Upper lobe of right lung (tissue), 1 donor: Measurements from ENCODE around the gene ZCCHC24. TPM values are rescaled to one million over a fixed set of nuclear protein-coding genes. Genes with fewer than 3 reads are reported as not detected.

Source experiments
- ATAC-seq: fragments of 200-7000 bp; cut with Tn5 transposase; one replicate; pipeline ENCODE4 v1.9.1; 2020; ENCODE audit warnings: mild to moderate bottlenecking, moderate library complexity
- DNase-seq: peaks from one replicate; pipeline ENCODE4 v3.0.0-alpha.2; 2020
- H3K27ac ChIP-seq: fragments of 200-600 bp; one replicate; pipeline ENCODE4 v1.8.0; 2022
- H3K27me3 ChIP-seq: fragments of 200-600 bp; one replicate; pipeline ENCODE4 v1.8.0; 2022; ENCODE audit warnings: mild to moderate bottlenecking
- H3K36me3 ChIP-seq: fragments of 200-600 bp; one replicate; pipeline ENCODE4 v1.8.0; 2022
- H3K4me1 ChIP-seq: fragments of 200-600 bp; one replicate; pipeline ENCODE4 v1.8.0; 2022
- H3K4me3 ChIP-seq: fragments of 200-600 bp; one replicate; pipeline ENCODE4 v1.8.0; 2022; ENCODE audit warnings: mild to moderate bottlenecking
- H3K9me3 ChIP-seq: fragments of 200-600 bp; one replicate; pipeline ENCODE4 v1.8.0; 2022
- CTCF ChIP-seq: fragments of 200-600 bp; IDR thresholded peaks from one replicate; pipeline ENCODE4 v1.8.0; 2022; ENCODE audit warnings: antibody characterized with exemption
- intact Hi-C: fragments of 100-400 bp; cut with DNase I; formaldehyde crosslinking; loops from one replicate; pipeline ENCODE4 v1.11.0; 2022
- total RNA-seq: library from RNA; stranded (reverse); fragmentation: NEBNext Ultra II Directional; extraction: Animal tissue kit (Norgen Biotek cat#: 25700); gene quantifications from one replicate; pipeline ENCODE4 v1.2.1, GENCODE V29; 2021
- donor health status: DM: no; HTN: yes; CAD: no; lungs with severe emphysema.

The ZCCHC24 gene
- total RNA-seq, 1 donor from 2014 or later = 32.4 TPM

GRCh38 chr10:79403441-79404230 lies 41.8 kb downstream of the ZCCHC24 start:
- no peak overlapping the region for H3K4me3 ChIP-seq
- ATAC-seq = no peak
- H3K36me3 ChIP-seq = no peaks in the 10 kb centered on the region
- H3K27me3 ChIP-seq = no peaks in the 10 kb centered on the region
- peak overlapping the region; percentile 83 for H3K27ac ChIP-seq
- H3K9me3 ChIP-seq = no peaks in the 10 kb centered on the region
- intact Hi-C loops = no loop called here
- peaks cover 83% of the 10 kb centered on the region for H3K4me1 ChIP-seq
- DNase-seq = peak; percentile 65
- no peak for TF ChIP-seq CTCF

GRCh38 chr10:79402951-79403350 lies 42.5 kb downstream of the ZCCHC24 start:
- ATAC-seq = no peak
- Histone ChIP-seq H3K4me1 (peaks cover 86% of the 10 kb centered on the region), H3K27ac (peak overlapping the region; percentile 83), H3K9me3 (no peaks in the 10 kb centered on the region), H3K4me3 (no peak overlapping the region), H3K36me3 (no peaks in the 10 kb centered on the region), H3K27me3 (no peaks in the 10 kb centered on the region)
- no peak for TF ChIP-seq CTCF
- no peak for DNase-seq
- intact Hi-C loops = no loop called here

- H3K27ac ChIP-seq = peak overlapping the region; percentile 83
- no peak for DNase-seq
- no peaks in the 10 kb centered on the region for H3K9me3 ChIP-seq
- no peaks in the 10 kb centered on the region for H3K36me3 ChIP-seq
- no peak for TF ChIP-seq CTCF
- H3K4me3 ChIP-seq = no peak overlapping the region
- no peak for ATAC-seq
- H3K27me3 ChIP-seq = no peaks in the 10 kb centered on the region
- intact Hi-C loops = no loop called here
- H3K4me1 ChIP-seq = peaks cover 88% of the 10 kb centered on the region
These were observed 42.8 kb downstream of the ZCCHC24 start for GRCh38 chr10:79402625-79402946.

GRCh38 chr10:79401015-79401921 lies 44.2 kb downstream of the ZCCHC24 start:
- no peak for TF ChIP-seq CTCF
- no peak for DNase-seq
- ATAC-seq = peak; percentile 4
- intact Hi-C loops = no loop called here
- Histone ChIP-seq H3K4me1 (peaks cover 94% of the 10 kb centered on the region), H3K36me3 (no peaks in the 10 kb centered on the region), H3K9me3 (no peaks in the 10 kb centered on the region), H3K4me3 (no peak overlapping the region), H3K27me3 (no peaks in the 10 kb centered on the region), H3K27ac (peak overlapping the region; percentile 83)

GRCh38 chr10:79400146-79401004 lies 45.0 kb downstream of the ZCCHC24 start:
- Histone ChIP-seq H3K4me1 (peaks cover 85% of the 10 kb centered on the region), H3K9me3 (no peaks in the 10 kb centered on the region), H3K27me3 (no peaks in the 10 kb centered on the region), H3K36me3 (no peaks in the 10 kb centered on the region), H3K27ac (peak overlapping the region; percentile 91), H3K4me3 (no peak overlapping the region)
- intact Hi-C loops = no loop called here
- TF ChIP-seq CTCF = peak; percentile 72
- peak; percentile 79 for DNase-seq
- ATAC-seq = peak; percentile 50
